ENCODE results near the gene CSTB. TPM values are rescaled to one million over a fixed set of nuclear protein-coding genes. Genes with fewer than 3 reads are reported as not detected.

The CSTB gene
- total RNA-seq, 1 experiment from 2014 or later, result 55.9 TPM

DNA sequence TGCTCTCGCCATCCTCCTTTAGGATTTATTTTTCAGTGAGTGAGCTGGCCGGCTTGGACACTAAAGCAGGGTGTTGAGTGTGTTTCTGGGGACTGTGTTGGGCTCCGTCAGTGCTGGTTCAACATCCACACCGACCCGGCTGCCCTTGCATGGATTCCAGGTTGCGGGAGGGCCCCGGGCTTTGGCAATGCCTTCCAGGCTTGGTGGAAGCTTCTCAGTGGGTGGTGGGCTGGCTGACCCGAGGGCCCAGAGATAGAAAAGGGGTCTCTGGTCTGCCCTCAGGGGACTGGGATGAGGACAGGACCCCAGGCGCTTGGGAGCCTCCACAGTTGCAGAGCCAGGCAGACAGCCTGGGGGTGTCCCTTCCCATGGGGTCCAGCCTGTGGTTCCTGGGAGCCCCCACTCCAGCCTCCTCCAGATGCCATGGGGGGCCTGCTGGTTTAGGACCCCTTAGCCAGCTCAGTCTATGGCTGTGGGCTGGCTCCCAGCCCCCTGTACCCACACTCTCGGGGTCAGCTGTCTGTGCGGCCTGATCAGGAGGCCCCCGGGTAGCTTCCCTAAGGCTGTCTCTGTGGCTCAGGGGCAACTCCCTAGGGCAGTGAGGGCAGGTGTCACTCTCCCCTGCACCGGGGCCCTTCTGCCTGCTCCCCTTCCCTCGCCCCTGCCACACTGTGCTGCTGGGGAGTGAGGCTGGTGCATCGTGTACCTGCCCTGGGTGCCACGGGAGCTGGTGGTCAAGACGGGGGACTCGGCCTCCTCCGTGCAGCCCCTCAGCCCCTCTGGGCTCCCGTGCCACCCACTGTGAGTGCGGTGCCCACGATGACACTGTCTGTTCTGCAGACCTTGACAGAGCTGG is 40.6 kb downstream of the CSTB start:
- ChIA-PET CTCF (no interaction called here), POLR2A (ENCODE audit: low non-redundant PET) (no interaction called here)
- peaks cover 42% of the 10 kb centered on the region for H3K4me1 ChIP-seq (ENCODE audit: insufficient read depth, low read length, poor library complexity, severe bottlenecking)
- no peak overlapping the region for H3K27ac ChIP-seq (ENCODE audit: low read depth, low read length, poor library complexity, severe bottlenecking)
- H3K36me3 ChIP-seq (ENCODE audit: insufficient read depth, low read length, poor library complexity, severe bottlenecking), result peaks cover 2% of the 10 kb centered on the region
- H3K27me3 ChIP-seq (replicated peaks; ENCODE audit: insufficient read depth, low read depth, low read length, poor library complexity), result no peaks in the 10 kb centered on the region
- no peak for TF ChIP-seq EZH2 (IDR thresholded peaks at IDR 0.05; ENCODE audit: borderline replicate concordance, low read depth, low read length, poor library complexity, severe bottlenecking)
- TF ChIP-seq, protein P1, sequence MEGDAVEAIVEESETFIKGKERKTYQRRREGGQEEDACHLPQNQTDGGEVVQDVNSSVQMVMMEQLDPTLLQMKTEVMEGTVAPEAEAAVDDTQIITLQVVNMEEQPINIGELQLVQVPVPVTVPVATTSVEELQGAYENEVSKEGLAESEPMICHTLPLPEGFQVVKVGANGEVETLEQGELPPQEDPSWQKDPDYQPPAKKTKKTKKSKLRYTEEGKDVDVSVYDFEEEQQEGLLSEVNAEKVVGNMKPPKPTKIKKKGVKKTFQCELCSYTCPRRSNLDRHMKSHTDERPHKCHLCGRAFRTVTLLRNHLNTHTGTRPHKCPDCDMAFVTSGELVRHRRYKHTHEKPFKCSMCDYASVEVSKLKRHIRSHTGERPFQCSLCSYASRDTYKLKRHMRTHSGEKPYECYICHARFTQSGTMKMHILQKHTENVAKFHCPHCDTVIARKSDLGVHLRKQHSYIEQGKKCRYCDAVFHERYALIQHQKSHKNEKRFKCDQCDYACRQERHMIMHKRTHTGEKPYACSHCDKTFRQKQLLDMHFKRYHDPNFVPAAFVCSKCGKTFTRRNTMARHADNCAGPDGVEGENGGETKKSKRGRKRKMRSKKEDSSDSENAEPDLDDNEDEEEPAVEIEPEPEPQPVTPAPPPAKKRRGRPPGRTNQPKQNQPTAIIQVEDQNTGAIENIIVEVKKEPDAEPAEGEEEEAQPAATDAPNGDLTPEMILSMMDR (conservative IDR thresholded peaks at IDR 0.05; ENCODE audit: low read depth, low read length), result no peak
- no peak overlapping the region for H3K4me3 ChIP-seq (ENCODE audit: low read depth, low read length, poor library complexity, severe bottlenecking)
- BruUV-seq (replicated peaks), result no TSS peak
- H3K9me3 ChIP-seq (ENCODE audit: low read depth, low read length, poor library complexity, severe bottlenecking), result no peaks in the 10 kb centered on the region
- intact Hi-C loops (cut with micrococcal nuclease; ENCODE audit: unreplicated experiment), result no loop called here
- no peak for DNase-seq (ENCODE audit: low spot score)

DNA sequence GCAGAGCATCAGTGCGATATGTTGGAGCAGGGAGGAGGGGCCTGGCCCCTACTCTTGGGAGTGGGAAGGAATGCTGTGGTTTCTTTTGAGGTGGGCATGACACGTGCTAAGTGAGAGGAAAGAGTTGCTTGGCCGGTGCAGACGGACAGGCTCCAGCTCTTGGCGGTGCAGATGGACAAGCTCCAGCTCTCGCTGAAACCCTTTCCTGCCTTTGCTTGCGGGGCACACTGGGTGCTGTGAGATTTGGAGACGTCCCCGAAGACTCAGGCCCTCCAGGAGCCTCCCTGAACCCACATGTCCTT is 41.2 kb downstream of the CSTB start:
- intact Hi-C loops (cut with micrococcal nuclease; ENCODE audit: unreplicated experiment), result no loop called here
- Histone ChIP-seq H3K4me1 (ENCODE audit: insufficient read depth, low read length, poor library complexity, severe bottlenecking) (peaks cover 43% of the 10 kb centered on the region), H3K27me3 (replicated peaks; ENCODE audit: insufficient read depth, low read depth, low read length, poor library complexity) (no peaks in the 10 kb centered on the region), H3K9me3 (ENCODE audit: low read depth, low read length, poor library complexity, severe bottlenecking) (no peaks in the 10 kb centered on the region), H3K36me3 (ENCODE audit: insufficient read depth, low read length, poor library complexity, severe bottlenecking) (peaks cover 2% of the 10 kb centered on the region), H3K4me3 (ENCODE audit: low read depth, low read length, poor library complexity, severe bottlenecking) (no peak overlapping the region), H3K27ac (ENCODE audit: low read depth, low read length, poor library complexity, severe bottlenecking) (no peak overlapping the region)
- BruUV-seq (replicated peaks), result no TSS peak
- no peak for DNase-seq (ENCODE audit: low spot score)
- CTCF ChIA-PET, result no interaction called here
- TF ChIP-seq EZH2 (IDR thresholded peaks at IDR 0.05; ENCODE audit: borderline replicate concordance, low read depth, low read length, poor library complexity, severe bottlenecking), result no peak
- TF ChIP-seq, protein P1 (conservative IDR thresholded peaks at IDR 0.05; ENCODE audit: low read depth, low read length), result no peak
- POLR2A ChIA-PET (ENCODE audit: low non-redundant PET), result no interaction called here

DNA sequence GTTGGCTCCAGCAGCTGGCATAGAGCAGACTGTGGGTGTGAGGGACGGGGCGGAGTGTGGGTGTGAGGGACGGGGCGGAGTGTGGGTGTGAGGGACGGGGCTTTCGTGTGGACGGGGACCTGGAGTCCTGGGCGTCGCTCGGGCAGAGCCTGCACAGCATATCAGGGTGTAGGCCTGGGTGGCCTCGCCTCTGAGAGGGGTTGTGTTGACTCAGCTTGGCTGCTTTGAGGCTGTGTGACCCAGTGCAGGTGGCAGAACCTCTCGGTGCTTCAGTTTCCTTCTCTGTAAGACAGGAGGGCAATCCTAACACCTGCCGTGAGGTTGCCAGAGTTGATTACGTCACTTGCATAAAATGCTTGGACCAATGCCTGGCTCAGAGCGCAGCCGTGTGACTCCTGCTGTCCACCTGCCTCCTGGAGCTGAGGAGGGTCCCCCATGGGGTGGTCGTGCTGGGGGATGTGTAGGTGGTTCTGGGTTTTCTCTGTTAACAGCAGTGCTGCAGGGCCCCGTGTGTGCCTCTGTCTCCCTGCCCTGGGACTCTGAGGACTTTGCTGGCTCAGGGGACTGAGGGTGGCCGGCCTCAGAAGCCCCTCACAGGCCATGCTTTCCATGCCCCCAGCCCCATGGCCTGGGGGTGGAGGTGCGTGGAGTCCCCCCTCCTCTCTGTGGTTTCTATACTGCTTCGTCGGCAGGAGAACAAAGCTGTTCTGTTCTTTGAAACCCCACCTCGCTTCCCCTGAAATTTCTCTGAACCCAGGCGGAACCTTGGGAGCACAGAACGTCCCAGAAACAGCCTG is 41.8 kb downstream of the CSTB start:
- intact Hi-C loops (cut with micrococcal nuclease; ENCODE audit: unreplicated experiment), result no loop called here
- POLR2A ChIA-PET (ENCODE audit: low non-redundant PET), result interaction anchor here (0.5 kb wide), 1 partner anchor 526 kb away, joined by 5 read pairs; no protein-coding TSS in a partner anchor

More for the DNA sequence above, 41.8 kb downstream of the CSTB start:
- TF ChIP-seq EZH2 (IDR thresholded peaks at IDR 0.05; ENCODE audit: borderline replicate concordance, low read depth, low read length, poor library complexity, severe bottlenecking), result no peak
- TF ChIP-seq, protein P1 (conservative IDR thresholded peaks at IDR 0.05; ENCODE audit: low read depth, low read length), result no peak
- no peaks in the 10 kb centered on the region for H3K27me3 ChIP-seq (replicated peaks; ENCODE audit: insufficient read depth, low read depth, low read length, poor library complexity)
- CTCF ChIA-PET, result no interaction called here
- peaks cover 49% of the 10 kb centered on the region for H3K4me1 ChIP-seq (ENCODE audit: insufficient read depth, low read length, poor library complexity, severe bottlenecking)
- H3K36me3 ChIP-seq (ENCODE audit: insufficient read depth, low read length, poor library complexity, severe bottlenecking), result peaks cover 2% of the 10 kb centered on the region
- DNase-seq (ENCODE audit: low spot score), result no peak
- no peaks in the 10 kb centered on the region for H3K9me3 ChIP-seq (ENCODE audit: low read depth, low read length, poor library complexity, severe bottlenecking)
- BruUV-seq (replicated peaks), result no TSS peak
- no peak overlapping the region for H3K4me3 ChIP-seq (ENCODE audit: low read depth, low read length, poor library complexity, severe bottlenecking)
- peak overlapping the region; percentile 47 for H3K27ac ChIP-seq (ENCODE audit: low read depth, low read length, poor library complexity, severe bottlenecking)
